K562 (cell line): Measurements from ENCODE around the gene TRIM38. TPM values are rescaled to one million over a fixed set of nuclear protein-coding genes. Genes with fewer than 3 reads are reported as not detected.

Source experiments
- ARNT ChIP-seq, 2 experiments: fragments of 450-650 bp; IDR thresholded peaks; 2 replicates each; pipeline ENCODE4 v1.6.1; 2016; ENCODE audit warnings: mild to moderate bottlenecking in 1 of 2
- CBFA2T2 ChIP-seq: fragments of 450-650 bp; conservative IDR thresholded peaks from 2 replicates; pipeline ENCODE4 v1.6.1; 2017; ENCODE audit warnings: mild to moderate bottlenecking
- COPS2 ChIP-seq: fragments of 450-650 bp; conservative IDR thresholded peaks from 2 replicates; pipeline ENCODE4 v1.6.1; 2016; ENCODE audit warnings: mild to moderate bottlenecking, moderate library complexity
- CREB1 ChIP-seq, 2 experiments: sonication (generic) in 1 of 2; formaldehyde crosslinking in 1 of 2; IDR thresholded peaks; 2 replicates each; pipeline versions ENCODE4 v1.6.1 to v1.8.0; 2012 to 2022; ENCODE audit warnings: inconsistent platforms in 1 of 2, mild to moderate bottlenecking in 1 of 2, missing genetic modification reagents in 1 of 2, moderate library complexity in 1 of 2
- ERF ChIP-seq: fragments of 450-650 bp; formaldehyde crosslinking; IDR thresholded peaks from 2 replicates; pipeline ENCODE4 v1.4.0; 2020; ENCODE audit warnings: mild to moderate bottlenecking, mixed read lengths
- ETS2 ChIP-seq: IDR thresholded peaks from 2 replicates; pipeline ENCODE4 v1.6.1; 2016; ENCODE audit warnings: borderline replicate concordance, missing genetic modification characterization, mild to moderate bottlenecking, moderate library complexity, missing compliant biosample characterization; ENCODE audit not compliant: poor library complexity, severe bottlenecking
- FOXK2 ChIP-seq, 2 experiments: fragments of 450-650 bp; IDR thresholded peaks in 1 of 2; conservative IDR thresholded peaks in 1 of 2; 2 replicates each; pipeline ENCODE4 v1.6.1; 2016; ENCODE audit warnings: low read depth in 2 of 2, mild to moderate bottlenecking in 1 of 2
- GABPA ChIP-seq: fragments of 200-800 bp; sonication (Bioruptor generic); conservative IDR thresholded peaks from 2 replicates; pipeline ENCODE4 v1.6.1; 2016; ENCODE audit warnings: low read depth, missing genetic modification characterization, missing compliant biosample characterization
- GATAD2B ChIP-seq: fragments of 450-650 bp; IDR thresholded peaks from 2 replicates; pipeline ENCODE4 v1.6.1; 2017; ENCODE audit warnings: mild to moderate bottlenecking, borderline replicate concordance
- HMG20B ChIP-seq: fragments of 250-450 bp; sonication (Bioruptor Pico); IDR thresholded peaks from 2 replicates; pipeline ENCODE4 v1.5.0; 2021; ENCODE audit warnings: mild to moderate bottlenecking
- KLF10 ChIP-seq: fragments of 250-450 bp; sonication (Bioruptor Pico); IDR thresholded peaks from 2 replicates; pipeline ENCODE4 v1.6.1; 2021; ENCODE audit warnings: matching md5 sums
- MAFK ChIP-seq: IDR thresholded peaks from 2 replicates; pipeline ENCODE4 v1.6.1; 2011; ENCODE audit warnings: low read length, improper control_type of control experiment
- MBD2 ChIP-seq: sonication (generic); IDR thresholded peaks from 2 replicates; pipeline ENCODE4 v1.6.1; 2016; ENCODE audit warnings: low read depth, borderline replicate concordance
- MCM7 ChIP-seq, 2 experiments: fragments of 450-650 bp; IDR thresholded peaks; 2 replicates each; pipeline ENCODE4 v1.6.1; 2016 to 2018
- RBM17 ChIP-seq: fragments of 200-400 bp; formaldehyde crosslinking; IDR thresholded peaks from 2 replicates; pipeline ENCODE4 v1.6.1; 2017; ENCODE audit warnings: low read depth, mild to moderate bottlenecking, low read length, borderline replicate concordance
- RBM25 ChIP-seq: fragments of 200-400 bp; formaldehyde crosslinking; IDR thresholded peaks from 2 replicates; pipeline ENCODE4 v1.6.1; 2018; ENCODE audit warnings: low read length, low read depth, moderate library complexity; ENCODE audit not compliant: severe bottlenecking
- RFX5 ChIP-seq: IDR thresholded peaks from 2 replicates; pipeline ENCODE4 v1.6.1; 2011; ENCODE audit warnings: low read depth, mild to moderate bottlenecking, improper control_type of control experiment, low read length
- SPI1 ChIP-seq: IDR thresholded peaks from 2 replicates; pipeline ENCODE4 v1.6.1; 2011; ENCODE audit warnings: low read depth, low read length, control low read depth, borderline replicate concordance
- SRSF7 ChIP-seq: fragments of 200-400 bp; formaldehyde crosslinking; optimal IDR thresholded peaks from 2 replicates; pipeline ENCODE3; 2017; ENCODE audit warnings: mild to moderate bottlenecking, low read depth, low read length
- U2AF1 ChIP-seq: fragments of 200-400 bp; formaldehyde crosslinking; optimal IDR thresholded peaks from 2 replicates; pipeline ENCODE3; 2017; ENCODE audit warnings: mild to moderate bottlenecking, low read depth, low read length, moderate library complexity
- ZC3H4 ChIP-seq: sonication (generic); formaldehyde crosslinking; IDR thresholded peaks from 2 replicates; pipeline ENCODE4 v1.9.0; 2021; ENCODE audit warnings: missing genetic modification reagents, borderline replicate concordance
- ZNF134 ChIP-seq: fragments of 250-450 bp; sonication (Bioruptor Pico); conservative IDR thresholded peaks from 2 replicates; pipeline ENCODE4 v1.4.0; 2020
- ZNF668 ChIP-seq: fragments of 250-450 bp; sonication (Bioruptor Pico); IDR thresholded peaks from 2 replicates; pipeline ENCODE4 v1.8.0; 2022; ENCODE audit warnings: mild to moderate bottlenecking, inconsistent platforms
- polyA plus RNA-seq, 8 experiments: library from polyadenylated mRNA; depleted of rRNA in 4 of 8; stranded (reverse) in 5 of 8; unstranded in 3 of 8; fragments of >200 nt; fragmentation: Nextera tagmentation in 2 of 8; fragmentation: Illumina TruSeq in 1 of 8; extraction: Ambion mirVana in 2 of 8; extraction: Trizol in 1 of 8; gene quantifications; 2 replicates each; pipeline versions ENCODE4 v1.2.1 to v1.2.3, GENCODE V29; 2011 to 2014; ENCODE audit warnings: inconsistent platforms in 1 of 8, missing spikeins in 1 of 8
- total RNA-seq, 7 experiments: library from RNA; depleted of rRNA in 6 of 7; stranded (reverse); fragments of >200 nt in 6 of 7; fragmentation: Illumina TruSeq in 2 of 7; extraction: Trizol in 2 of 7; gene quantifications; 2 replicates each; pipeline versions ENCODE4 v1.2.1 to v1.2.3, GENCODE V29; 2011 to 2021; ENCODE audit warnings: low replicate concordance in 1 of 7
- TF ChIP-seq, protein P1 (sequence below), 2 experiments: fragments of 450-650 bp; conservative IDR thresholded peaks; 2 replicates each; pipeline ENCODE4 v1.6.1; 2017; ENCODE audit warnings: mild to moderate bottlenecking in 2 of 2, moderate library complexity in 2 of 2
- TF ChIP-seq, protein P2 (sequence below): fragments of 250-450 bp; sonication (Bioruptor Pico); IDR thresholded peaks from 2 replicates; pipeline ENCODE4 v1.4.0; 2020; ENCODE audit warnings: borderline replicate concordance
- TF ChIP-seq, protein P3 (sequence below): fragments of 250-450 bp; sonication (Bioruptor Pico); IDR thresholded peaks from 2 replicates; pipeline ENCODE4 v1.8.0; 2022; ENCODE audit warnings: inconsistent platforms, mild to moderate bottlenecking, moderate library complexity, borderline replicate concordance

The TRIM38 gene
- total and polyA plus RNA-seq, 9 of the 15 experiments (the other 6 are each of a cell fraction or from before 2014, with no cell fraction given): 1.7 to 6.7 (median 6.3) TPM

DNA sequence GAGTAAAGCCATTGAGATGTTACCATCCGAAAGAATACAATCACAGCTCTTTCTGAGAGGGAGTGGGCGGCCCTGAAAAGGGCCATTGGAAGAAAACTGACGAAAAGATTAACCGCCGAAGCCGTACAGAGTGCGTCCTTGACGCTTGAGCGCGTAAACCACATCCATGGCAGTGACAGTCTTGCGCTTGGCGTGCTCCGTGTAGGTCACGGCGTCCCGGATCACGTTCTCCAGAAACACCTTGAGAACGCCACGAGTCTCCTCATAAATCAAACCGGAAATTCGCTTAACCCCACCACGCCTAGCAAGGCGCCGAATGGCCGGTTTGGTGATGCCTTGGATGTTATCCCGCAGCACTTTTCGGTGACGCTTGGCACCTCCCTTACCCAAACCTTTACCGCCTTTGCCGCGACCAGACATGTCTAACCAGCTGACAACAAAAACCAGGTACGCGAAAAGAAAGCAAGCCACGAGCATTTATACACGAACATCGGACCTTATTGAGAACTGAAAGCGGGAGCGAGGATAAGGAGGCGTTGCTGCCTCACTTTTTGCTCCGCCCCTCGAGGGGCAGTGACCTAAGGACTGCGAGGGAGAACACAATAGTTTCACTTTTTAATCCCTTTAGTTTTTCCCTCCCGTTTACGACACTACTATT, 64.4 kb downstream of the TRIM38 start (continued):
- TF ChIP-seq GABPA (tag): peak; percentile 45; the same call in 1 of the 2 replicates
- TF ChIP-seq HMG20B (CRISPR knock-in tag): 0 out of 2 replicates have a peak, but pooled peaks have one; percentile 80
- peak; percentile 77 for TF ChIP-seq CREB1 (IDR thresholded peaks at IDR 0.05)
- peak; percentile 82 for TF ChIP-seq CREB1 (CRISPR knock-in tag; IDR thresholded peaks at IDR 0.05)
- TF ChIP-seq SPI1: no peak
- TF ChIP-seq RFX5: no peak
- TF ChIP-seq ERF (CRISPR knock-in tag): peak; percentile 97
- peak; percentile 83 for TF ChIP-seq KLF10
- peak; percentile 43; the same call in 1 of the 2 replicates for TF ChIP-seq GATAD2B
- TF ChIP-seq ARNT (IDR thresholded peaks at IDR 0.05): peak in 1 of 2 experiments; percentile 95; a peak in 3 of 4 replicates
- no peak for TF ChIP-seq CBFA2T2
- no peak for TF ChIP-seq U2AF1
- no peak for TF ChIP-seq ETS2 (tag)
- TF ChIP-seq, protein P1, sequence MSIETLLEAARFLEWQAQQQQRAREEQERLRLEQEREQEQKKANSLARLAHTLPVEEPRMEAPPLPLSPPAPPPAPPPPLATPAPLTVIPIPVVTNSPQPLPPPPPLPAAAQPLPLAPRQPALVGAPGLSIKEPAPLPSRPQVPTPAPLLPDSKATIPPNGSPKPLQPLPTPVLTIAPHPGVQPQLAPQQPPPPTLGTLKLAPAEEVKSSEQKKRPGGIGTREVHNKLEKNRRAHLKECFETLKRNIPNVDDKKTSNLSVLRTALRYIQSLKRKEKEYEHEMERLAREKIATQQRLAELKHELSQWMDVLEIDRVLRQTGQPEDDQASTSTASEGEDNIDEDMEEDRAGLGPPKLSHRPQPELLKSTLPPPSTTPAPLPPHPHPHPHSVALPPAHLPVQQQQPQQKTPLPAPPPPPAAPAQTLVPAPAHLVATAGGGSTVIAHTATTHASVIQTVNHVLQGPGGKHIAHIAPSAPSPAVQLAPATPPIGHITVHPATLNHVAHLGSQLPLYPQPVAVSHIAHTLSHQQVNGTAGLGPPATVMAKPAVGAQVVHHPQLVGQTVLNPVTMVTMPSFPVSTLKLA (conservative IDR thresholded peaks at IDR 0.05): peak; percentile 73 to 86
- TF ChIP-seq FOXK2 (conservative IDR thresholded peaks at IDR 0.05 in 1 of 2, IDR thresholded peaks at IDR 0.05 in 1 of 2; ENCODE audit: low read depth in 2 of 2): peak; percentile 93 to 95
- TF ChIP-seq COPS2: no peak
- TF ChIP-seq MCM7 (IDR thresholded peaks at IDR 0.05): no peak; a peak in 1 of 4 replicates
- TF ChIP-seq RBM25: no peak
- TF ChIP-seq, protein P2, sequence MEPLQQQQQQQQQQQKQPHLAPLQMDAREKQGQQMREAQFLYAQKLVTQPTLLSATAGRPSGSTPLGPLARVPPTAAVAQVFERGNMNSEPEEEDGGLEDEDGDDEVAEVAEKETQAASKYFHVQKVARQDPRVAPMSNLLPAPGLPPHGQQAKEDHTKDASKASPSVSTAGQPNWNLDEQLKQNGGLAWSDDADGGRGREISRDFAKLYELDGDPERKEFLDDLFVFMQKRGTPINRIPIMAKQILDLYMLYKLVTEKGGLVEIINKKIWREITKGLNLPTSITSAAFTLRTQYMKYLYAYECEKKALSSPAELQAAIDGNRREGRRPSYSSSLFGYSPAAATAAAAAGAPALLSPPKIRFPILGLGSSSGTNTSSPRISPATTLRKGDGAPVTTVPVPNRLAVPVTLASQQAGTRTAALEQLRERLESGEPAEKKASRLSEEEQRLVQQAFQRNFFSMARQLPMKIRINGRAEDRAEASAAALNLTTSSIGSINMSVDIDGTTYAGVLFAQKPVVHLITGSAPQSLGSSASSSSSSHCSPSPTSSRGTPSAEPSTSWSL (CRISPR knock-in tag): no peak
- TF ChIP-seq MAFK: peak; percentile 75
- TF ChIP-seq SRSF7: no peak
- 0 out of 2 replicates have a peak, but pooled peaks have one; percentile 21 for TF ChIP-seq ZNF668 (CRISPR knock-in tag)
- TF ChIP-seq ZC3H4 (CRISPR knock-in tag): peak; percentile 99
- no peak for TF ChIP-seq RBM17
- TF ChIP-seq, protein P3, sequence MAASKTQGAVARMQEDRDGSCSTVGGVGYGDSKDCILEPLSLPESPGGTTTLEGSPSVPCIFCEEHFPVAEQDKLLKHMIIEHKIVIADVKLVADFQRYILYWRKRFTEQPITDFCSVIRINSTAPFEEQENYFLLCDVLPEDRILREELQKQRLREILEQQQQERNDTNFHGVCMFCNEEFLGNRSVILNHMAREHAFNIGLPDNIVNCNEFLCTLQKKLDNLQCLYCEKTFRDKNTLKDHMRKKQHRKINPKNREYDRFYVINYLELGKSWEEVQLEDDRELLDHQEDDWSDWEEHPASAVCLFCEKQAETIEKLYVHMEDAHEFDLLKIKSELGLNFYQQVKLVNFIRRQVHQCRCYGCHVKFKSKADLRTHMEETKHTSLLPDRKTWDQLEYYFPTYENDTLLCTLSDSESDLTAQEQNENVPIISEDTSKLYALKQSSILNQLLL (CRISPR knock-in tag): no peak
- peak; percentile 100 for TF ChIP-seq MBD2
- TF ChIP-seq ZNF134 (CRISPR knock-in tag): no peak
